ENCODE measurements around the gene MYZAP. TPM values are rescaled to one million over a fixed set of nuclear protein-coding genes. Genes with fewer than 3 reads are reported as not detected.

The MYZAP gene
- total RNA-seq, 1 experiment from 2014 or later: 0.63 TPM

DNA sequence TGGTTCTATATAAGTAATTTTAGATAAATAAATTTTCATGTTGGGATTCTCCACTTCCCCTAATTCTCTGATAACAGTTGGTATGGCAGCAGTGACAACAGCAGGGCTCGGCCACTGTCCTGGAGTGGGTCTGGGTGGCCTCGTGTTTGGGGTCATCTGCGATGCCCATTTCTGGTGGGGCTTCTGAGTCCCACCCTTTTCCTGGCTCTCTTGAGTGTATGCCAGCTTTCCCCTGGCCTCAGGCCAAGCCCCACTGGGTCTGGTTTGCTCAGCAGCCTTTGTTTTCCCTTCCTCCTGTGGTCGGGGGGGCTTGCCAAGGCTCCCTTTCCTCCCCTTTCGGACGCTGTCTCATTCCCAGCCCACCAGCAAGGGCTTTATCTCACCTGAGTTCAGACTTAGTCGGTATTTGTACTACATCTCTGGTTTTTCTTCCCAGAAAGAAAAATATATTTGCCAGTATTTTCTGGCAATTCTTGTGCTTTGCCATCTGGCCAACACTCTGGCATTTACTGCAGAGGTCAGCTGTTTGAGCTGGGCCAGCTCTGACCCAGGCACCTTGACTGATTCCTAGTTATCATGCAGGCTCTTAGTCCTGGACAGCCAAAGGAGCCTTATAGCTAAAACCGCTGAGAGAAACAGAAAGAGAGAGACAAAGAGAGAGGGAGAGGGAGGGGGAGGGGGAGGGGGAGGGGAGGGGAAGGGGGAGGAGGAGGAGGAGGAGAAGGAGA, 35.2 kb downstream of the MYZAP start:
- no peaks in the 10 kb centered on the region for H4K20me1 ChIP-seq (ENCODE audit: control insufficient read depth, insufficient read depth, insufficient read length)
- no peak overlapping the region for H4K91ac ChIP-seq (ENCODE audit: insufficient read length, low read depth, low read length)
- no peak overlapping the region for H3K18ac ChIP-seq (ENCODE audit: insufficient read length, low read depth, low read length)
- no peaks in the 10 kb centered on the region for H3K79me1 ChIP-seq (ENCODE audit: insufficient read depth, low read depth, low read length, poor library complexity, severe bottlenecking)
- no peak overlapping the region for H3K4me2 ChIP-seq (ENCODE audit: insufficient read depth, insufficient read length, low read length)
- H3K14ac ChIP-seq (ENCODE audit: insufficient read depth, low read length): no peak overlapping the region
- H3K27me3 Mint-ChIP-seq (ENCODE audit: low read depth): no peaks in the 10 kb centered on the region; the same call in 1 of the 2 replicates
- no peak overlapping the region for H3K56ac ChIP-seq (ENCODE audit: insufficient read length, low read depth, low read length)
- no peak overlapping the region for H4K5ac ChIP-seq (ENCODE audit: insufficient read length, low read depth, low read length)
- no peak overlapping the region for H2BK15ac ChIP-seq (ENCODE audit: low read depth, low read length)
- no peak overlapping the region for H2AK5ac ChIP-seq (ENCODE audit: insufficient read length, low read length)
- no peak overlapping the region for H3K23ac ChIP-seq (ENCODE audit: insufficient read length, low read depth, low read length)
- H3K4ac ChIP-seq (ENCODE audit: low read depth, low read length): no peak overlapping the region
- H3K27ac Mint-ChIP-seq: peak overlapping the region in 1 of 3 experiments; percentile 40; a peak in 1 of 7 replicates
- no peak overlapping the region for H4K8ac ChIP-seq (replicated peaks; ENCODE audit: insufficient read length, low read depth, low read length)
- no peak overlapping the region for H2BK12ac ChIP-seq (ENCODE audit: insufficient read length, low read depth, low read length)
- TF ChIP-seq, protein P1, sequence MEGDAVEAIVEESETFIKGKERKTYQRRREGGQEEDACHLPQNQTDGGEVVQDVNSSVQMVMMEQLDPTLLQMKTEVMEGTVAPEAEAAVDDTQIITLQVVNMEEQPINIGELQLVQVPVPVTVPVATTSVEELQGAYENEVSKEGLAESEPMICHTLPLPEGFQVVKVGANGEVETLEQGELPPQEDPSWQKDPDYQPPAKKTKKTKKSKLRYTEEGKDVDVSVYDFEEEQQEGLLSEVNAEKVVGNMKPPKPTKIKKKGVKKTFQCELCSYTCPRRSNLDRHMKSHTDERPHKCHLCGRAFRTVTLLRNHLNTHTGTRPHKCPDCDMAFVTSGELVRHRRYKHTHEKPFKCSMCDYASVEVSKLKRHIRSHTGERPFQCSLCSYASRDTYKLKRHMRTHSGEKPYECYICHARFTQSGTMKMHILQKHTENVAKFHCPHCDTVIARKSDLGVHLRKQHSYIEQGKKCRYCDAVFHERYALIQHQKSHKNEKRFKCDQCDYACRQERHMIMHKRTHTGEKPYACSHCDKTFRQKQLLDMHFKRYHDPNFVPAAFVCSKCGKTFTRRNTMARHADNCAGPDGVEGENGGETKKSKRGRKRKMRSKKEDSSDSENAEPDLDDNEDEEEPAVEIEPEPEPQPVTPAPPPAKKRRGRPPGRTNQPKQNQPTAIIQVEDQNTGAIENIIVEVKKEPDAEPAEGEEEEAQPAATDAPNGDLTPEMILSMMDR (conservative IDR thresholded peaks at IDR 0.05): no peak
- H3K27ac ChIP-seq (ENCODE audit: insufficient read length, low read depth, low read length): no peak overlapping the region
- H2BK20ac ChIP-seq (ENCODE audit: low read depth, low read length, poor library complexity, severe bottlenecking): no peak overlapping the region
- H3K9me3 ChIP-seq (ENCODE audit: control insufficient read depth, low read depth, low read length): no peaks in the 10 kb centered on the region
- H3K79me2 ChIP-seq (ENCODE audit: insufficient read depth, low read length): no peaks in the 10 kb centered on the region
- no peaks in the 10 kb centered on the region for H3K9me3 Mint-ChIP-seq
- H3K36me3 Mint-ChIP-seq (ENCODE audit: insufficient read depth in 1 of 3, low read depth in 3 of 3): no peaks in the 10 kb centered on the region
- H3K9ac ChIP-seq (ENCODE audit: extremely low read depth, insufficient read length, low read length): no peak overlapping the region
- H2BK120ac ChIP-seq (ENCODE audit: low read depth, low read length, poor library complexity, severe bottlenecking): no peak overlapping the region
- H2AFZ ChIP-seq (ENCODE audit: low read length): no peak overlapping the region
- H3T11ph ChIP-seq (ENCODE audit: low read length): no peak overlapping the region
- H3K4me1 Mint-ChIP-seq: peaks cover 5 to 10% of the 10 kb centered on the region in 2 experiments; a peak in 2 of 4 replicates
- H3K4me1 ChIP-seq (ENCODE audit: insufficient read depth, low read length): no peaks in the 10 kb centered on the region
- no peaks in the 10 kb centered on the region for H3K23me2 ChIP-seq (ENCODE audit: insufficient read length, low read depth, low read length, poor library complexity, severe bottlenecking)
- H2BK5ac ChIP-seq (ENCODE audit: insufficient read length, low read length): no peak overlapping the region
- no peaks in the 10 kb centered on the region for H3K27me3 ChIP-seq (ENCODE audit: insufficient read depth, low read length)
- WGBS (ENCODE audit: extremely low coverage, insufficient read length, low lambda C conversion rate): no CpG with 5 or more reads among the region's 8 CpGs
- H3K4me3 Mint-ChIP-seq: no peak overlapping the region
- DNase-seq: no peak
